HG02610 (cell line): ENCODE data around the gene SEC24C.

Experiments used
- ATAC-seq: cut with Tn5 transposase; IDR thresholded peaks from one replicate; pipeline ENCODE4 v1.9.1; 2021; ENCODE audit warnings: mild to moderate bottlenecking, moderate library complexity; ENCODE audit not compliant: unreplicated experiment

Gene SEC24C

GRCh38 chr10:73809061-73809818 is 65.1 kb downstream of the SEC24C start:
- no peak for ATAC-seq

GRCh38 chr10:73810358-73810734 is 66.2 kb downstream of the SEC24C start:
- no peak for ATAC-seq

- peak; percentile 27 for ATAC-seq
These were observed 66.7 kb downstream of the SEC24C start for GRCh38 chr10:73810735-73811465.

DNA sequence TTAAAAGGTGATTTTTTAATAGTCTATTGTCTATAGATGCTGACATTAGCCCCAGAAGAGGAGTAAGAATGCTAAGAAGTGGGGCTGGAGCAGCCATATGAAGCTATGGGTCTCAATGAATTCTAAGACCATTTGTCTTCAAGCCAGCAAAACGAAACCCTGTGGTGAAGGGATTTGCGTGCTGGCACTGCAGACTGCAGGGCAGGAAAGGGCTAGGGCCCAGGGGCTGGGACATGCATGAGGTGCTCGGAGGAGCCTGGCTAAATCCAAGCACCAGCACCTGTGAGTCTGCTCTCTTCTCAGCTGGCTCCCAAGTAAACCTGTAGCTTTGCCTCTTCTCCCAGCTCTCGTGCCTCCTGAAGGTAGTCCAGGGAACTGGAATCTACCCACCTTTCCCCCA is 68.5 kb downstream of the SEC24C start:
- no peak for ATAC-seq

GRCh38 chr10:73813333-73813732 is 69.2 kb downstream of the SEC24C start:
- ATAC-seq = no peak

DNA sequence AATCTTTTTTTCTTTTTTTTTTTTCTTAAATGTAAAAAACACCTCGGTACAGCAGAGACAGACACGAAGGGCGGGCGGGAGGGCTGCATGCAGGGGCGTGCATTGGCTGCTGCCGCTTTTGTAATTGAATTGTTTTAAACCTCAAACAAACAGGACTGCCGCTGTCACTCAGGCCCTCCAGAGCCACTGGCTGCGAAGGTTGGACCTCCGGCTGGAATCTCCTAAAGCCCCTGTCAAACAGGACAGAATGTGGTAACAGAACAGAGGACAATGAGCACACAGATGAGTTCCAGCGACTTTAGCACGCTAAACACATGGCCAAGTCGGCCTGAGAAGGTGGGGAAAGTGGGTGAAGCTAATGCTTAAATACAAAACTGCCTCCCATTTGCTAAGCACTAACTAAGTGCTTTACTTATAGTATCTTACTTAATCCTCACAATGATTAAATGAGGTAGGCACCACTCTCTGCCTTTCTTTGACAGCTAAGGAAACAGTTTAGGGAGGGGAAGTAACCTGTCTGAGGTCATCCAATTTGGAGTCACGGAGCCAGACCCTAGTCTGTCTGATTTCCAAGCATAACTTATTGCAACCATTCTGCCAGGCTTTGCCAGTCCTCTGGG is 70.2 kb downstream of the SEC24C start:
- ATAC-seq = no peak

DNA sequence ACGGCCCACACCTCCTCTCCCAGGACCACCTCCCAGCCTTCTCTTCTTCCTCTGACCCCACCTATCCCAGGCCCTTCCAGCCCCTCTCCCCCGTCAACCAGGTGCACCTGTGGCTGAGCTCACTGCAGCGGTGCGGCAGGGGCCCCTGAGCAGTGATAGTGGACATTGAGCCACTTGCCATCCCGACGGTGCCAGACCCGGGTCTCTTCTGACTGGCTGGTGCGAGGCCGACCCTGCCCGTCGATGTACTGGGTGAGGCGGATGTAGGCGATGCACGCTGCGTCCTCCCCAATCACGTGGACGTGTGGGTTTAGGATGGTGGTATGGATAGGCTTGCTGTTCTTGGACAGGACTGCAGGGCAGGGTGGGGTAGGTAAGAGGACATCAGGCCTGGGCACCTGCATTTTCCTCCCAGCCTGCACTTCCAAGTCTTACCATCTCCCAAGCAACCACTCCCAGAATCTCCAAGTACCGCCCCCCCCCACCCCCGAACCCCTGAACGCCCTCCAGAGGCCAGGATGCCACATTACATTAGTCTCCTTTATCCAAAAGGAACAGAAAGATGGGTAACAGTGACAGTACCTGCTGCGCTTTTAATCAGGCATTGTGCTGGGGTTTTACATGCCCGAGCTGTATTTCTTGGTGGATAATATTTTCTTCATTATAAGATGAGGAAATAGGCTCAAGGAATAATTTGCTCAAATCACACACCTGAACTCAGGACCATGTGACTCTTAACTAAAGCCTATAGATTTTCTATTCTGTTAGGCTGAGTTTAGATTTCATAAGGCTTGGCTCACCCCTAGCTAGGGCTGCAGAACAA is 70.9 kb downstream of the SEC24C start:
- ATAC-seq = no peak

DNA sequence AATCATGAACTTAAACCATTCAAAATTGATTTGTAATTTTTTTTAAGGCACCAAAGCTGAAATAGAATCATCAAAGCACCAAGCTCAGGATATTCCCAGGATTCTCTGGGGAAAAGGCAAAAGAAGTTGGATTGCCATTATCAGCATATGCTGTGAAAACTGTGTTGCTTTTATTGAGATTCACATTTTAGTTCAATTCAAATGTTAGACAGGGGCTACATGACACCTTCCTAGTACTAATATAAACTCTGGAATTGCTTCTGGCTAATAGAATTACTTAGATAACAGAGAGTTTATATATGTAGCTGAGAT is 71.5 kb downstream of the SEC24C start:
- ATAC-seq = no peak

DNA sequence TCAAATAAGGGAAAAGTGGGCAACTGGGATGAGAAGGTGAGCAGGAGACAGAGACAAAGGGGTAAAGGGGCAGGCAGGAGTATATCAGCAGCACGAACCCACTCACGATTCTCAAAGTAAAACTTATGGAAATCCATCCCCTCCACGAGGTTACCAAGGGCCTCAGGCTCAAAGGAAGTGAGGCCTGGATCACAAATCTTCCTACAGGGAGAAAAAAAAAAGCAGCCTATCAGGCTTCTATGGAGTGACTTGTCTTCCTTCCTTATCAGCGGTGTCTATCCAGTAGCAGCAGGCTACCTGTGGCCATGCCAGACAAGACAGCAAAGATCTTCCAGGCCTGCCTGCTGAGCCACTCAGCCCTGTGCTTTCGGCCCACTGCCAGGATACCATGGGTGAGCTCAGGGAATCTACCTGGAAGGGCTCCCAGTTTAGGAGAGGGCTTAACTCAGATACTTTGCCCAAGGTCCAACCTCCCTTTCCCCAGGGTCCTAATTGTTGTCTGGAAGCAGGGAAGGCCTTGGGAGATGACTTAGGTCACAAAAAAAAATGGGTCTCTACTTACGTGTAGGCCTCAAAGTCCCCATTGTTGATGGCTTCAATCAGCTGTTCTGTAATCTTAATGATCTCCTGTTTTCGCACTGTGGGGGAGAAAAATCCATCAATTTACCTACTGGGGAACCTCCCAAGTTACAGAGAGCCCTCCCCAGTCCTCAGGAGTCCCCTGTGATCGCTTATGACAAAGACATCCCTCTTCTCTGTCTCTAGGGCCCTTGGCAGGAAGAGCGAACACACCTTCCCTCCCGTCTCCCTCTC is 73.0 kb downstream of the SEC24C start:
- no peak for ATAC-seq

DNA sequence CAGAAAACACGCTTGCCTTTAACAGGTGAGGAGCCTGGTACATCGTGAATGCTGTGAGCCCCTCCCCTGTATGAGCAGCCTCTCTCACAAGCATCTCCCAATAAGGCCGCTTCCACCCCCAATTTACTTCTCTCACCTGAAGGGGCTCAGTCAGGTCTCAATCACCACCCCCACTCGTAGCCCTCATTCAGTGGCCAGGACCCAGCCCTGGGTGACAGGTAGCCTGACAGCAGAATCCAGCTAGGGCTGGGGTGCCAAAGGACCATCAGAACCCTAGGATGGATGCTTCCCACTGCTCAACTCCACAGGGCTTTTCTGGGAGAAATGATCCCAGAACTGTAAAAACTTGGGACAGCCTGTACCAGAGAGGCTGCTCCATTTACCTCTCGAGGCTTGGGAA is 73.7 kb downstream of the SEC24C start:
- ATAC-seq = no peak

DNA sequence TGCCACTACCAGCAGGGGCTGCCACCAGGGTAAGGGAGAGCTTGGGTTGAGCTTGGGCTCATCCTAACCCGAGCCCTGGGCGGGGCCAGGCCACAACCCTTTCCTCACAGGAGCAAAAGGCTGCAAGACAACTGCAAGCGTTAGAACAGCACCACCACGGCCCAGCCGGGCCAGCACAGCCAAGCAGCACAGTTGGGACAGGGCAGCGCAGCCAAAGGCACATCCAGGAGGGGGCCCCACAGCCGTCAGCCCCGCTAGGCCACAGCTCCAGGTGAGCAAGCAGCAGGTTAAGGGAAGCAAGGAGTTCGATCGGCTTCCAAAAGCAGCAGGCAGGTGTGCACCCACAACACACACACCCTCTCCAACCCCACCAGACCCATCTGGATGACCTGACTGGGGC is 74.2 kb downstream of the SEC24C start:
- ATAC-seq = no peak

DNA sequence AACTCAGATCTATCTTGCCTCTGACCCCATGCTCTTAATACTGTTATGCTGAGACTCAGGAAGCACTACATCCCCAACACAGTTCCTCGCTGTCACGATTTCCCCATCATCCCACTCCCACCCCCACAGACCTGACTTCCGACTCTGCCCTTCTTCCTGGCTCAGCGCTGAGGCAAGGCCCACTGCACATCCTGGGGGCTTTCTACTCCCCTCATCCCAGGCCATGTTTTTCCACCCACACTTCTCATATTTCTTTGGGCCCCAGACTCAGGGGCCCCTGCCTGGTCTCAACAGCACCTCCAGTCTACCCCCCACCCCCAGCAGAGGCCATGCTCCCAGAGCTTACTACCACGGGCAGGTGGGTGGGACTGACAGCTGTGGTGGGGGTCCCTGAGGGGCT is 74.9 kb downstream of the SEC24C start:
- no peak for ATAC-seq

DNA sequence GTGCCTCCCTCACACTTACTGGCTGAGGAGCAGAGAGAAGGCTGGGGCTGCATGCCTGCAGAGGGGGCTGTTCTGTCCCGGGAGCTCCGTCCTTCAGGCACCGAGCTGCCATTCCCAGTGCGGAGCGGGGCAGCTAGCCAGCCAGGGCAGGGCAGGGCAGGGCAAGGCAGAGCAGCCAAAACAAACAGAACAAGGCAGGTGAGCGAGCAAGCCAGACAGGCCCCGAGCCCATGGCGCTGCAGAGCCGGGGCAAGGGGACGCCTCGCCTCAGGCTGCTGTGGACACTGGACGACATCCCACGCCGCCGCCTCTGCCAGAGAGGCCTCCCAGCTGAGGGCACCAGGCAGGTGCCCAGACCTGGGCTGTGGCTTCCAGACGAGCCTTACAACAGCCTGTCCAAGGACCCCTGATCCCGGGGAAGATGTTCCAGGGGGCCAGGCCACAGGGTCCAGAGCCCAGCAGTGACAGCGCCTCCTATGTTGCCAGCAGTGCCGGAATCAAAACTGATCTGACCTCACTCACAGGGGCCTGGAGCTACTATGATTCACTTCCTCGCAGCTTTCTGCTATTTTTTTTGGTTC is 75.4 kb downstream of the SEC24C start:
- no peak for ATAC-seq
